DOHH2 (cell line): ENCODE results near the gene HDAC6.

Source experiments
- H3F3A ChIP-seq: fragments of 200-600 bp; sonication (generic), shearing (Covaris generic); 2 replicates; pipeline ENCODE4 v1.6.0; 2016; ENCODE audit warnings: antibody characterized with exemption, mild to moderate bottlenecking; ENCODE audit not compliant: control insufficient read depth, insufficient read depth
- H3K27ac ChIP-seq: fragments of 200-600 bp; sonication (generic); 2 replicates; pipeline ENCODE4 v1.5.1; 2014; ENCODE audit warnings: low read depth, mild to moderate bottlenecking, low read length, moderate library complexity
- H3K27me3 ChIP-seq: fragments of 200-600 bp; sonication (generic); 2 replicates; pipeline ENCODE4 v1.6.1; 2014; ENCODE audit warnings: mild to moderate bottlenecking, low read length, mixed read lengths; ENCODE audit not compliant: control insufficient read depth
- H3K36me3 ChIP-seq: fragments of 200-600 bp; sonication (generic); 2 replicates; pipeline ENCODE4 v1.6.1; 2014; ENCODE audit warnings: mild to moderate bottlenecking, low read length, moderate library complexity, mixed read lengths; ENCODE audit not compliant: control insufficient read depth
- H3K4me1 ChIP-seq: fragments of 200-600 bp; sonication (generic); 2 replicates; pipeline ENCODE4 v1.6.1; 2014; ENCODE audit warnings: mild to moderate bottlenecking, low read length, mixed read lengths; ENCODE audit not compliant: control insufficient read depth
- H3K4me2 ChIP-seq: fragments of 200-600 bp; sonication (generic); 2 replicates; pipeline ENCODE4 v1.6.0; 2014; ENCODE audit warnings: mild to moderate bottlenecking, low read length, moderate library complexity
- H3K4me3 ChIP-seq: fragments of 200-600 bp; sonication (generic); 2 replicates; pipeline ENCODE4 v1.5.1; 2014; ENCODE audit warnings: mild to moderate bottlenecking, low read length, mixed read lengths
- H3K79me2 ChIP-seq: fragments of 200-600 bp; sonication (generic); 2 replicates; pipeline ENCODE4 v1.6.1; 2014; ENCODE audit warnings: mild to moderate bottlenecking, low read length, mixed read lengths; ENCODE audit not compliant: control insufficient read depth
- H3K9me2 ChIP-seq: fragments of 200-600 bp; sonication (generic); replicated peaks from 2 replicates; pipeline ENCODE4 v1.6.1; 2014; ENCODE audit warnings: mild to moderate bottlenecking, low read length, mixed read lengths; ENCODE audit not compliant: control insufficient read depth
- H3K9me3 ChIP-seq: fragments of 200-600 bp; sonication (generic); 2 replicates; pipeline ENCODE4 v1.6.1; 2014; ENCODE audit warnings: antibody characterized with exemption, low read length, mixed read lengths; ENCODE audit not compliant: control insufficient read depth, insufficient read depth
- H4K20me1 ChIP-seq: fragments of 200-600 bp; sonication (generic); 2 replicates; pipeline ENCODE4 v1.6.0; 2014; ENCODE audit warnings: low read depth, mild to moderate bottlenecking, antibody characterized with exemption, low read length, moderate library complexity; ENCODE audit not compliant: control insufficient read depth, insufficient read depth
- CTCF ChIP-seq: fragments of 200-600 bp; sonication (generic); IDR thresholded peaks from one replicate; pipeline ENCODE4 v1.5.1; 2014; ENCODE audit warnings: antibody characterized with exemption, mild to moderate bottlenecking, low read depth, low read length; ENCODE audit not compliant: poor library complexity, severe bottlenecking
- EZH2phosphoT487 ChIP-seq: fragments of 200-600 bp; sonication (generic); IDR thresholded peaks from 2 replicates; pipeline ENCODE4 v1.6.1; 2017; ENCODE audit warnings: borderline replicate concordance, mild to moderate bottlenecking, antibody characterized with exemption, low read length, moderate library complexity, mixed read lengths

HDAC6 gene

GRCh38 chrX:48754238-48754637, 47.6 kb upstream of the HDAC6 start:
- Histone ChIP-seq H3K79me2 (no peaks in the 10 kb centered on the region), H3F3A (no peaks in the 10 kb centered on the region), H3K27ac (no peak overlapping the region), H3K4me2 (no peak overlapping the region), H3K9me2 (no peaks in the 10 kb centered on the region), H3K4me1 (no peaks in the 10 kb centered on the region), H3K36me3 (no peaks in the 10 kb centered on the region), H3K27me3 (no peaks in the 10 kb centered on the region), H3K4me3 (no peak overlapping the region), H3K9me3 (no peaks in the 10 kb centered on the region), H4K20me1 (no peaks in the 10 kb centered on the region)
- TF ChIP-seq EZH2phosphoT487 = no peak
- TF ChIP-seq CTCF = no peak

GRCh38 chrX:48761674-48762471, 40.0 kb upstream of the HDAC6 start, which contains the start of gene GLOD5:
Gene GLOD5, plus strand, starts transcription at chrX:48761747. Its CDS starts 44 bp downstream, at chrX:48761791.
- no peak within 1 kb of the TSS for H3K4me2 ChIP-seq
- no peaks in the 10 kb centered on the region for H3K27me3 ChIP-seq
- H4K20me1 ChIP-seq = no peaks in the 10 kb centered on the region
- H3K4me1 ChIP-seq = no peaks in the 10 kb centered on the region
- no peaks in the 10 kb centered on the region for H3K9me3 ChIP-seq
- no peaks in the 10 kb centered on the region for H3K9me2 ChIP-seq
- H3K4me3 ChIP-seq = no peak within 1 kb of the TSS
- no peaks in the 10 kb centered on the region for H3K79me2 ChIP-seq
- H3K36me3 ChIP-seq = no peaks in the 10 kb centered on the region
- no peak for TF ChIP-seq EZH2phosphoT487
- TF ChIP-seq CTCF = no peak
- H3F3A ChIP-seq = no peaks in the 10 kb centered on the region
- no peak within 1 kb of the TSS for H3K27ac ChIP-seq

GRCh38 chrX:48769230-48769629, 32.6 kb upstream of the HDAC6 start:
- Histone ChIP-seq H3K79me2 (no peaks in the 10 kb centered on the region), H3K4me1 (no peaks in the 10 kb centered on the region; the same call in 1 of the 2 replicates), H3K27ac (no peak overlapping the region), H3K36me3 (no peaks in the 10 kb centered on the region), H3K27me3 (no peaks in the 10 kb centered on the region), H3F3A (no peaks in the 10 kb centered on the region), H3K9me2 (no peaks in the 10 kb centered on the region), H3K9me3 (no peaks in the 10 kb centered on the region), H3K4me3 (no peak overlapping the region), H4K20me1 (no peaks in the 10 kb centered on the region), H3K4me2 (no peak overlapping the region)
- TF ChIP-seq EZH2phosphoT487 (no peak), CTCF (no peak)
